Keratinocyte (primary cell): ENCODE data around the gene KIF16B. TPM values are rescaled to one million over a fixed set of nuclear protein-coding genes. Genes with fewer than 3 reads are reported as not detected.

Source experiments
- DNase-seq: peaks from one replicate; pipeline ENCODE4 v3.0.0-alpha.2; 2011; ENCODE audit warnings: low read depth, missing footprints, low spot score
- FAIRE-seq: peaks from 2 replicates; lab custom pipeline; 2011; peaks lifted over from hg19 to GRCh38; lab: Jason Lieb, UNC
- H2AFZ ChIP-seq: 2 replicates; pipeline ENCODE4 v1.6.0; 2012; ENCODE audit warnings: low read length, control low read depth, inconsistent platforms; ENCODE audit not compliant: control insufficient read depth
- H3K27ac ChIP-seq: 2 replicates; pipeline ENCODE4 v1.5.1; 2011; ENCODE audit warnings: low read length; ENCODE audit not compliant: control insufficient read depth, insufficient read depth
- H3K27me3 ChIP-seq: 3 replicates; pipeline ENCODE4 v1.6.0; 2011; ENCODE audit warnings: low read length; ENCODE audit not compliant: control insufficient read depth, insufficient read depth; ENCODE audit errors: extremely low read depth
- H3K36me3 ChIP-seq, 2 experiments: 2 replicates in 1 of 2; 3 replicates in 1 of 2; pipeline ENCODE4 v1.5.1; 2011; ENCODE audit warnings: low read length in 2 of 2, mild to moderate bottlenecking in 1 of 2; ENCODE audit not compliant: control insufficient read depth in 2 of 2, insufficient read depth in 2 of 2; ENCODE audit errors: extremely low read depth in 1 of 2
- H3K4me1 ChIP-seq: 3 replicates; pipeline ENCODE4 v1.5.1; 2011; ENCODE audit warnings: low read length; ENCODE audit not compliant: control insufficient read depth, insufficient read depth; ENCODE audit errors: extremely low read depth
- H3K4me2 ChIP-seq: 3 replicates; pipeline ENCODE4 v1.6.0; 2011; ENCODE audit warnings: low read depth, low read length; ENCODE audit not compliant: control insufficient read depth, insufficient read depth; ENCODE audit errors: extremely low read depth
- H3K4me3 ChIP-seq, 3 experiments: fragments of 200-600 bp in 1 of 3; sonication (generic) in 1 of 3; 2 replicates in 2 of 3; 3 replicates in 1 of 3; pipeline ENCODE4 v1.5.1; 2011 to 2016; ENCODE audit warnings: low read length in 3 of 3, mild to moderate bottlenecking in 3 of 3, control low read depth in 2 of 3, inconsistent platforms in 1 of 3, low read depth in 1 of 3, mixed read lengths in 1 of 3, mixed run types in 1 of 3, moderate library complexity in 1 of 3; ENCODE audit not compliant: control insufficient read depth in 2 of 3, insufficient read depth in 2 of 3; ENCODE audit errors: extremely low read depth in 1 of 3
- H3K79me2 ChIP-seq: 2 replicates; pipeline ENCODE4 v1.6.0; 2012; ENCODE audit warnings: low read length; ENCODE audit not compliant: control insufficient read depth, insufficient read depth
- H3K9ac ChIP-seq: 3 replicates; pipeline ENCODE4 v1.6.0; 2011; ENCODE audit warnings: low read length; ENCODE audit not compliant: control insufficient read depth, insufficient read depth; ENCODE audit errors: extremely low read depth
- H3K9me1 ChIP-seq: 3 replicates; pipeline ENCODE4 v1.6.0; 2011; ENCODE audit warnings: low read length; ENCODE audit not compliant: control insufficient read depth, insufficient read depth; ENCODE audit errors: extremely low read depth
- H3K9me3 ChIP-seq: 2 replicates; pipeline ENCODE4 v1.5.1; 2012; ENCODE audit warnings: low read depth, low read length; ENCODE audit not compliant: control insufficient read depth
- H4K20me1 ChIP-seq: 3 replicates; pipeline ENCODE4 v1.6.0; 2011; ENCODE audit warnings: low read length; ENCODE audit not compliant: control insufficient read depth, insufficient read depth; ENCODE audit errors: extremely low read depth
- CTCF ChIP-seq, 3 experiments: IDR thresholded peaks in 1 of 3; conservative IDR thresholded peaks in 1 of 3; optimal IDR thresholded peaks in 1 of 3; 2 replicates in 2 of 3; 3 replicates in 1 of 3; pipeline versions ENCODE3 to v1.5.1; 2011; ENCODE audit warnings: low read length in 3 of 3, mild to moderate bottlenecking in 3 of 3, moderate library complexity in 2 of 3, control low read depth in 1 of 3, inconsistent platforms in 1 of 3; ENCODE audit not compliant: insufficient read depth in 2 of 3; ENCODE audit errors: extremely low read depth in 1 of 3
- EZH2 ChIP-seq: IDR thresholded peaks from one replicate; pipeline ENCODE4 v1.6.1; 2012; ENCODE audit warnings: inconsistent platforms, mild to moderate bottlenecking, low read length, moderate library complexity
- dilution Hi-C: fragments of 300-500 bp; cut with MboI; formaldehyde crosslinking; loops from one replicate; pipeline ENCODE4 v1.7.0; 2020; ENCODE audit warnings: low sequenced_read_pairs; ENCODE audit not compliant: extremely low pct_ligation_motif_present
- polyA plus RNA-seq, 5 experiments: library from polyadenylated mRNA; depleted of rRNA in 3 of 5; stranded (reverse) in 3 of 5; stranded (forward) in 1 of 5; unstranded in 1 of 5; fragments of >200 nt; gene quantifications; 1 replicate in 1 of 5; 2 replicates in 3 of 5; 3 replicates in 1 of 5; pipeline versions ENCODE4 v1.2.1 to v1.2.3, GENCODE V29; 2011 to 2012; ENCODE audit warnings: missing spikeins in 2 of 5, low read depth in 1 of 5, low replicate concordance in 1 of 5

Gene KIF16B
- polyA plus RNA-seq, 1 donor (not counting 4 experiments of a cell fraction or from before 2014, with no cell fraction given) = 16.1 TPM

GRCh38 chr20:16385891-16386290, 187.4 kb downstream of the KIF16B start:
- TF ChIP-seq EZH2 (no peak), CTCF (optimal IDR thresholded peaks at IDR 0.05 in 1 of 3, IDR thresholded peaks at IDR 0.05 in 1 of 3, conservative IDR thresholded peaks at IDR 0.05 in 1 of 3; ENCODE audit: extremely low read depth in 1 of 3, insufficient read depth in 2 of 3, low read length in 3 of 3) (no peak)
- Histone ChIP-seq H3K27ac (no peak overlapping the region), H3K4me2 (no peak overlapping the region), H3K4me1 (no peaks in the 10 kb centered on the region), H3K27me3 (no peaks in the 10 kb centered on the region), H3K9ac (no peak overlapping the region), H3K79me2 (no peaks in the 10 kb centered on the region), H3K9me1 (no peaks in the 10 kb centered on the region), H3K36me3 (peaks cover 0 to 3% of the 10 kb centered on the region in 2 experiments), H4K20me1 (no peaks in the 10 kb centered on the region), H3K9me3 (no peaks in the 10 kb centered on the region), H2AFZ (no peak overlapping the region), H3K4me3 (no peak overlapping the region)
- dilution Hi-C loops = no loop called here
- FAIRE-seq (no peak), DNase-seq (no peak)

- Histone ChIP-seq H3K9me3 (no peaks in the 10 kb centered on the region), H3K9ac (no peak overlapping the region), H3K4me3 (no peak overlapping the region), H3K4me2 (no peak overlapping the region), H3K9me1 (no peaks in the 10 kb centered on the region), H4K20me1 (no peaks in the 10 kb centered on the region), H2AFZ (no peak overlapping the region), H3K27me3 (no peaks in the 10 kb centered on the region), H3K4me1 (no peaks in the 10 kb centered on the region), H3K79me2 (no peaks in the 10 kb centered on the region), H3K27ac (no peak overlapping the region), H3K36me3 (peaks cover 0 to 2% of the 10 kb centered on the region in 2 experiments)
- no peak for FAIRE-seq
- DNase-seq = no peak
- TF ChIP-seq EZH2 (no peak), CTCF (optimal IDR thresholded peaks at IDR 0.05 in 1 of 3, IDR thresholded peaks at IDR 0.05 in 1 of 3, conservative IDR thresholded peaks at IDR 0.05 in 1 of 3; ENCODE audit: extremely low read depth in 1 of 3, insufficient read depth in 2 of 3, low read length in 3 of 3) (no peak)
- dilution Hi-C loops = no loop called here
Measured at GRCh38 chr20:16385462-16385861, 187.8 kb downstream of the KIF16B start.
